RWPE1 (cell line): ENCODE measurements around the gene UNC5B.

Experiments
- CTCF ChIA-PET: fragments of 350-600 bp; sonication (Branson Sonifier 250); formaldehyde crosslinking; extraction: SDS; loops from one replicate; lab custom pipeline; 2021; lab: Yijun Ruan, JAX
- POLR2A ChIA-PET: fragments of 400-600 bp; formaldehyde crosslinking; extraction: SDS; loops from one replicate; lab custom pipeline; 2020; ENCODE audit warnings: antibody characterized with exemption; ENCODE audit not compliant: low non-redundant PET; lab: Yijun Ruan, JAX
- DNase-seq: peaks from one replicate; pipeline ENCODE4 v3.0.0; 2012; ENCODE audit warnings: low spot score
- H3K27ac ChIP-seq: fragments of 450-650 bp; 2 replicates; pipeline ENCODE4 v1.5.1; 2017
- TF ChIP-seq, protein P1 (sequence below): fragments of 450-650 bp; conservative IDR thresholded peaks from 2 replicates; pipeline ENCODE4 v1.5.1; 2017; ENCODE audit warnings: low read depth, mild to moderate bottlenecking

UNC5B gene

DNA sequence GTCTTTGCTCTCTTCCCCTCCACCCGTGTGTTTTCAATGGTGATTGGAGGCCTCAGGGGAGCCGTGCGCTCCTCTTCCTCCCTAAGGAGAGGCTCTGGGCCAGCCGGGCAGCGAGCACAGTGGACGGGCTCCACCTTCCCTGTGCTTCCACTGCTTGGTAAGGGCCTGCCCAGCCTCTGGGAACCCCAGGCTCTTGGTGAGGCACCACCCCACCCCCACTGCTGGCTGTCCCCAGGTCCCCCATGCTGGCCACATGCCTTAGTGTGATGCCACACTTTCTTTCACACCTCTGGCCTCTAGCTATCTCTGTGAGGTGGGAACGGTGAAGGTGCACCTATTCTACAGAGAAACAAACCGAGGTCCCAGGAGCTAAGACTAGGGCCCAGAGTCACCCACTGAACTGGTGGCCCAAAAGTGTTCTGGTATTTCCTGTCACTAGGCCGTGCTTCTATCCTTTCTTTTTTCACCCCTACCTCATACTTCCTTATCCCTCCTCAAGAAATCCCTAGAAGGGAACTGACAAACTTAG, 53.3 kb downstream of the UNC5B start:
- ChIA-PET CTCF (interaction anchor here (0.7 to 1.9 kb wide), 3 partner anchors 12 to 52 kb away, joined by 3 to 6 read pairs (median 3); no protein-coding TSS in a partner anchor), POLR2A (interaction anchor here (1.4 kb wide), 1 partner anchor 53 kb away, joined by 5 read pairs; no protein-coding TSS in a partner anchor)
- DNase-seq, result no peak
- TF ChIP-seq, protein P1, sequence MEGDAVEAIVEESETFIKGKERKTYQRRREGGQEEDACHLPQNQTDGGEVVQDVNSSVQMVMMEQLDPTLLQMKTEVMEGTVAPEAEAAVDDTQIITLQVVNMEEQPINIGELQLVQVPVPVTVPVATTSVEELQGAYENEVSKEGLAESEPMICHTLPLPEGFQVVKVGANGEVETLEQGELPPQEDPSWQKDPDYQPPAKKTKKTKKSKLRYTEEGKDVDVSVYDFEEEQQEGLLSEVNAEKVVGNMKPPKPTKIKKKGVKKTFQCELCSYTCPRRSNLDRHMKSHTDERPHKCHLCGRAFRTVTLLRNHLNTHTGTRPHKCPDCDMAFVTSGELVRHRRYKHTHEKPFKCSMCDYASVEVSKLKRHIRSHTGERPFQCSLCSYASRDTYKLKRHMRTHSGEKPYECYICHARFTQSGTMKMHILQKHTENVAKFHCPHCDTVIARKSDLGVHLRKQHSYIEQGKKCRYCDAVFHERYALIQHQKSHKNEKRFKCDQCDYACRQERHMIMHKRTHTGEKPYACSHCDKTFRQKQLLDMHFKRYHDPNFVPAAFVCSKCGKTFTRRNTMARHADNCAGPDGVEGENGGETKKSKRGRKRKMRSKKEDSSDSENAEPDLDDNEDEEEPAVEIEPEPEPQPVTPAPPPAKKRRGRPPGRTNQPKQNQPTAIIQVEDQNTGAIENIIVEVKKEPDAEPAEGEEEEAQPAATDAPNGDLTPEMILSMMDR, result no peak
- peak overlapping the region; percentile 85 for H3K27ac ChIP-seq

DNA sequence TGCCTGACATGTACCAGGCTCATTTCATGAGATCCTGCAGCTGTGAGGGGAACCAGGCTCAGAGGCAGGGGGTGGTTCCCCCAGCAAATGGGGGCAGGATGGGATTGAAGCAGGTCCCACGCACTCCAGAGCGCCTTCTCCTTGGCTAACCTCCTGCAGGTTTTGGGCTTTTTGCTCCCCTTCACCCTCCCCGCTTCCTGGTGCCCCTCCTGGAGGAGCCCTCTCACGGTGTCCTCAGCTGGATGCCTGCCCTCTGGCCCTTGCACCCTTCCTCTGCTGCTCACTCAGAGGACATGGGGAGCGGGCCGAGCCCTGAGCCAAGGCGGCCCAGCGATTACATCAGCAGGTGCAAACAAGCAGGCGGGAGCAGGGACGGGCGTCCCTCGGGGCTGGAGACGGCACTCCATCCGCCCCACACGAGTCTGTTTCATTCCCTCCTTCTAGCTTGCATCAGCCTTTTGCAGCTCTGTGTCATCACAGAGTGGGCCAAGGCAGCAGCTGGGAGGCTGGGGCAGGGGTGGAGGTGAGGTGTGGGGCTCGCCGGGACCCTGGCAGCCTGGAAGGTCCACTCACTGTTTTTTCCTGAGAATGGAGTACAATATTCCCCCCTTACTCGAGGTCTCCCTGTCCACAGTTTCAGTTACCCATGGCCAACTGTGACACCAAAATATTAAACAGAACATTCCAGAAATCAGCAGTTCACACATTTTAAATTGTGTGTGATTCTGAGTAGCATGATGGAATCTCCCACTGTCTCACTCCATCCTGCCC, 54.0 kb downstream of the UNC5B start:
- TF ChIP-seq, protein P1, result no peak
- peak overlapping the region; percentile 85 for H3K27ac ChIP-seq
- peak; percentile 74 for DNase-seq

DNA sequence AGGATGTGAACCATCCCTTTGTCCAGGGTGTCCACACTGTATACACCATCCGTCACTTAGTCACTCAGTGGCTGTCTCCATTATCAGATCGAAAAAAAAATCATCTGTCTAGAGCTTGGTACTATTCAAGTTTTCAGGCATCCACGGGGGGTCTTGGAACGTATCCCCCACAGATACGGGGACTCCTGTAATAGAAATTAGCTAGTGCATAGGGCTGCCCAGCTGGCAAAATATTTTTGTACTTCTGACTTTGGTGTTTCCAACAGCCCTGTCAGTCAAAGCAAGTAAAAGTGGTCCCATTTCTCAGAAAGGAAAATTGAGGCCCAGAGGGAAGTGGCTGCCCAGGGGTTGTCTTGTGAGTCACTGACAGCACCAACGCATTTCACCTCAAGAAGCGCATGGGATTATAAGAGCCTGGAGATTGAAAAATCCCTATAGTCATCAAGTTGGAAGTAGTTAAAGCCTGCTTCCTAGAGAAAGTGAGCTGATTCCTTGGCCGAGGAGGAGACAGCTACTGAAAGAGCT, 54.6 kb downstream of the UNC5B start:
- no peak for DNase-seq
- ChIA-PET POLR2A (interaction anchor here (0.6 to 1.4 kb wide), 2 partner anchors 18 to 54 kb away, joined by 4 to 5 read pairs; no protein-coding TSS in a partner anchor), CTCF (interaction anchor here (0.6 to 1.9 kb wide), 10 partner anchors 9 to 1778 kb away, joined by 3 to 7 read pairs (median 3); no protein-coding TSS in a partner anchor)
- peak overlapping the region; percentile 85 for H3K27ac ChIP-seq
- TF ChIP-seq, protein P1, result no peak

More for the DNA sequence above, 54.0 kb downstream of the UNC5B start:
- ChIA-PET CTCF (interaction anchor here (0.7 to 1.9 kb wide), 6 partner anchors 10 to 53 kb away, joined by 3 to 6 read pairs (median 3); no protein-coding TSS in a partner anchor), POLR2A (interaction anchor here (1.4 kb wide), 1 partner anchor 53 kb away, joined by 5 read pairs; no protein-coding TSS in a partner anchor)

DNA sequence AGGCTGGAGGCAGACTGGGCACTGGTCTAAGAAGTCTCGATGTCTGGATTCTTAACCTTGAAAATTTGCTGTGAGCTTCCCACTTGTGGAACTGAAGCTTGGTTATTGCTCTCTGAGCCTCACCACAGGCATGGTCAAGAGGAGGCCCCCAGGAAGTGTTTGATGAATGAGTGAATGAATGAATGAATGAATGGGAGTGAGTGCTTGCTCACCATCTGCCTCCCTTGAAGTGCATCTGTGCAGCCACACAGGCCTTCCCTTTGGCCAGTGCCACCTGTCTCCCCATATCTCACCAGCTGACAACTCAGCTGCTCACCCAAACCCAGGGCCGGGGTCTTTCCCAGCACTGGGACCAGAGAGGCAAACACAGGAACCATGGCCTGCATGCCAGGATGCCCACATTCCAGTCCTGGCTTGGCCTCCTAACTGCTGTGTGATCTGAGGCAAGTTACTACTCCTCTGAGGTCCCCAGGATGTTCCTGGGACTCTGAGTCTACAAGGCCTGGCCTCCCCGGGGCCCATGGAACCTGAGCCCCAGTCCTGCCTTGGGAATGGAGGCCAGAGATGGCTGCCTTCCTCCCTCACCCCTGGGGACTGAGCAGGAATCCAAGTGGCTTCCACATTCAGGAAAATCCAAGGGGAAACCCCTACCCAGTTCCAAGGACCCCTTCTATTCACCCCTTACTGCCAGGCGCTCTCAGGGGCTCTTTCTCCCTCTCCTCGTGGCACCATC, 55.3 kb downstream of the UNC5B start:
- POLR2A ChIA-PET, result interaction anchor here (0.6 kb wide), 1 partner anchor 19 kb away, joined by 4 read pairs; no protein-coding TSS in a partner anchor
- H3K27ac ChIP-seq, result peak overlapping the region; percentile 85
- TF ChIP-seq, protein P1, result no peak
- CTCF ChIA-PET, result interaction anchor here (0.6 to 1.6 kb wide), 8 partner anchors 8 to 1778 kb away, joined by 3 to 7 read pairs (median 3); no protein-coding TSS in a partner anchor
- no peak for DNase-seq

DNA sequence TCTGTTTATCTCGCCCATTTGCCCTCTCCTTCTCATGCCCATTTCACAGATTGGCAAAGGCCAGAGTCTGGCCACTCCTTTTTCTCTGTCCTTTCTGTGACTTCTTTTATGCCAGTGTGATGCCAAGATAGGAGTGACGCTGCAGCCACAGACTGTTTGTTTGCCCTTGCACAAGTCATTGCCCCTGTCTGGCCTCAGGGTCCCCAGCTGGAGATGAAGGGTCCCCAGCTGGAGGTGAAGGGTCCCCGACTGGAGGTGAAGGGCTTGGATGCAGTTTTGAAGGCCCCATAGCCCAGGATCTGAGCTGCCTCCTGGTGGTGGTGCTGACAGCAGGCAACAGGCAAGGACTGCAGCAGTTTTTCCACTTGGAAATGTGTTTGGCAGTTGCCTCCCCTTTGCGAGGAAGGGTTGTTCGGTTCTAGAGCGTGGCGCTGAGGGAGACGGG, 55.9 kb downstream of the UNC5B start:
- TF ChIP-seq, protein P1, result peak; percentile 18
- peak overlapping the region; percentile 85 for H3K27ac ChIP-seq
- no peak for DNase-seq
- ChIA-PET CTCF (interaction anchor here (0.7 to 1.6 kb wide), 5 partner anchors 8 to 253 kb away, joined by 3 to 7 read pairs (median 3); no protein-coding TSS in a partner anchor), POLR2A (no interaction called here)
